SHP77 treated with DMSO at 0.1 percent for 48 hours (cell line): Measurements from ENCODE around the gene IQCM.

Experiments
- DNase-seq: peaks from one replicate; lab custom pipeline; 2025; lab: John Stamatoyannopoulos, UW

The IQCM gene

GRCh38 chr4:149815743-149816142 is at the start of gene IQCM:
Gene IQCM, minus strand, starts transcription at chr4:149815843. Its CDS starts 73,152 bp downstream, at chr4:149742691.
- no peak for DNase-seq

- DNase-seq = no peak
Observed at GRCh38 chr4:149857446-149857845, 41.8 kb upstream of the IQCM start.

- DNase-seq = peak; percentile 9
Observed at GRCh38 chr4:149845743-149846142, 30.1 kb upstream of the IQCM start.

GRCh38 chr4:149841686-149842085 is 26.0 kb upstream of the IQCM start:
- no peak for DNase-seq

GRCh38 chr4:149838036-149838435 is 22.4 kb upstream of the IQCM start:
- no peak for DNase-seq

- DNase-seq = no peak
Observed at GRCh38 chr4:149836546-149836945, 20.9 kb upstream of the IQCM start.

GRCh38 chr4:149835280-149835679 is 19.6 kb upstream of the IQCM start:
- no peak for DNase-seq

- DNase-seq = no peak
Observed at GRCh38 chr4:149831656-149832208, 16.1 kb upstream of the IQCM start.

- DNase-seq = no peak
Observed at GRCh38 chr4:149830823-149831222, 15.2 kb upstream of the IQCM start.

GRCh38 chr4:149825336-149825735 is 9.7 kb upstream of the IQCM start:
- DNase-seq = no peak

- no peak for DNase-seq
Observed at GRCh38 chr4:149823769-149824221, 8.2 kb upstream of the IQCM start.

- DNase-seq = no peak
Observed at GRCh38 chr4:149801416-149801815, 14.2 kb downstream of the IQCM start.

- DNase-seq = no peak
Observed at GRCh38 chr4:149799546-149799945, 16.1 kb downstream of the IQCM start.

- DNase-seq = no peak
Observed at GRCh38 chr4:149796381-149796780, 19.3 kb downstream of the IQCM start.

- no peak for DNase-seq
Observed at GRCh38 chr4:149795256-149795655, 20.4 kb downstream of the IQCM start.

- DNase-seq = no peak
Observed at GRCh38 chr4:149794352-149794751, 21.3 kb downstream of the IQCM start.

- no peak for DNase-seq
Observed at GRCh38 chr4:149793459-149793858, 22.2 kb downstream of the IQCM start.

GRCh38 chr4:149791851-149792250 is 23.8 kb downstream of the IQCM start:
- DNase-seq = no peak

GRCh38 chr4:149790172-149790907 is 25.3 kb downstream of the IQCM start:
- no peak for DNase-seq

GRCh38 chr4:149788300-149788699 is 27.3 kb downstream of the IQCM start:
- DNase-seq = no peak

GRCh38 chr4:149785696-149786431 is 29.8 kb downstream of the IQCM start:
- no peak for DNase-seq

GRCh38 chr4:149784018-149784417 is 31.6 kb downstream of the IQCM start:
- no peak for DNase-seq

- DNase-seq = no peak
Observed at GRCh38 chr4:149781150-149781549, 34.5 kb downstream of the IQCM start.
